Effector memory CD8-positive, alpha-beta T cell (primary cell): Measurements from ENCODE around the gene SPINT2.

ENCODE experiments used
- ATAC-seq: fragments of 150-1000 bp; cut with Tn5 transposase; replicated peaks from 2 replicates; pipeline ENCODE4 v1.10.0; 2021; ENCODE audit warnings: mild to moderate bottlenecking, moderate library complexity
- DNase-seq, 3 experiments: peaks; one replicate each; pipeline ENCODE4 v3.0.0; 2021
- H3K27ac Mint-ChIP-seq, 2 donors: one replicate each; pipeline ENCODE4 v1.8.0; 2022; ENCODE audit warnings: mild to moderate bottlenecking in 2 of 2, mixed read lengths in 2 of 2, moderate library complexity in 2 of 2
- H3K27me3 Mint-ChIP-seq, 2 donors: one replicate each; pipeline ENCODE4 v1.8.0; 2022; ENCODE audit warnings: mixed read lengths in 2 of 2
- H3K36me3 Mint-ChIP-seq: one replicate; pipeline ENCODE4 v1.8.0; 2022; ENCODE audit warnings: mild to moderate bottlenecking, moderate library complexity, mixed read lengths; ENCODE audit not compliant: insufficient read depth
- H3K4me1 Mint-ChIP-seq, 2 donors: one replicate each; pipeline ENCODE4 v1.8.0; 2022; ENCODE audit warnings: low read depth in 2 of 2, mixed read lengths in 2 of 2
- H3K4me3 Mint-ChIP-seq, 2 donors: one replicate each; pipeline ENCODE4 v1.8.0; 2022; ENCODE audit warnings: mild to moderate bottlenecking in 2 of 2, mixed read lengths in 2 of 2, moderate library complexity in 2 of 2
- H3K9me3 Mint-ChIP-seq, 2 donors: one replicate each; pipeline ENCODE4 v1.8.0; 2022; ENCODE audit warnings: mixed read lengths in 2 of 2

The SPINT2 gene

DNA sequence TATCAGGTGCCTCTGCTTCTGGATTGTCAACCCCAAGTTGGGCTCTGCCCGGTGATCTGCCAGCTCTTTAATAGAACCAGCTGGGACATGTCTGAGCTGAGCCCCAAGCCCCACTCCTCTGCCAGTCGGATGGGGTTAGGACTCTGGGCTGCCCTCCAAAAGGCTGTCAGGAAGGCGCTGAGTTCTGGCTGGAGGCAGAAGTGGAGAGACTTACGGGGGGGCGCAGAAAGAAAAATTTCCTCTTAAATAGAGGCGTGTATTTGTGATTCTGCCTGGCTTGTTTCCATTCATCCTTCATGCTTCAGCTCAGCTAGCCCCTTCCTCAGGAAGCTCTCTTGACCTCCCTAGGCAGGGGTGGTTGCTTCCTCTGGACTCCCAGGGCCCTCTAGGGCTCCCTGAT is 54.3 kb downstream of the SPINT2 start:
- Mint-ChIP-seq H3K36me3 (peaks cover 15% of the 10 kb centered on the region), H3K27ac (peak overlapping the region in 1 of 2 donors; percentile 31), H3K9me3 (no peaks in the 10 kb centered on the region), H3K27me3 (no peaks in the 10 kb centered on the region), H3K4me3 (peak overlapping the region in 1 of 2 donors; percentile 92), H3K4me1 (peaks cover 37 to 40% of the 10 kb centered on the region in 2 donors)
- DNase-seq (no peak), ATAC-seq (no peak)

DNA sequence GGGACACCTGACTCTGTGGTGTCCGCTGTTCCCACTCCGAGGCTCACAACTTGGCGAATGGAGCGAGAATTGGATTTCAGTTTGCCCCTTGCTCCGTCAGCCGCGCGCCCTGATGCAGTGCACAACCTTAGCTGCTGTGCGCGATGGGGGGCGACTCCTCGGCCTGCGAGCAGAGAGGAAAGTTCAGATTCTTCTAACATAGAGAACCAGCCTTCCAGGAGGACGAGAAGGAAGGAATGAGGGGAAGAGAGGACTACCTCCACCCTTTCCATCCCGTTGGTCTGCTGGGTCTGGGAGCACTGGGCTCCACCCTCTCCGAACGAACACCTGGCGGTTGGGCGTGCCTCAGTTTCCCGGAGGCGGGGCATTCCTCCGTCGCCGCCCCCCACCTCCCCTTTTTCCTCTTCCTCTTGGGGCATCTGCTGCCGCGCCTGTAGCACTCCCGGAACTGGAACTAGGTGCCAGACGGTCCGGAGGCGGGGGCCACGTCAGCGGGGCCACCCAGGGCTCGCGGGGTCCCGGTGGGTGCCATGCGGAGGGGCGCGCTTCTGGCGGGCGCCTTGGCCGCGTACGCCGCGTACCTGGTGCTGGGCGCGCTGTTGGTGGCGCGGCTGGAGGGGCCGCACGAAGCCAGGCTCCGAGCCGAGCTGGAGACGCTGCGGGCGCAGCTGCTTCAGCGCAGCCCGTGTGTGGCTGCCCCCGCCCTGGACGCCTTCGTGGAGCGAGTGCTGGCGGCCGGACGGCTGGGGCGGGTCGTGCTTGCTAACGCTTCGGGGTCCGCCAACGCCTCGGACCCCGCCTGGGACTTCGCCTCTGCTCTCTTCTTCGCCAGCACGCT is 55.3 kb downstream of the SPINT2 start, which contains the start of gene KCNK6:
TSS of gene KCNK6 (plus strand) at position 425 of the 838 bp plus-strand sequence. CDS start at position 531, 106 bp downstream.
- Mint-ChIP-seq H3K4me1 (peaks cover 35 to 39% of the 10 kb centered on the region in 2 donors), H3K27me3 (no peaks in the 10 kb centered on the region), H3K36me3 (peaks cover 15% of the 10 kb centered on the region), H3K9me3 (no peaks in the 10 kb centered on the region), H3K4me3 (peak within 1 kb of the TSS; percentile 85 to 92), H3K27ac (peak within 1 kb of the TSS; percentile 70 to 78)
- ATAC-seq: peak; percentile 2
- DNase-seq: peak; percentile 13 to 31 (median 27)

- Mint-ChIP-seq H3K4me1 (peaks cover 35 to 36% of the 10 kb centered on the region in 2 donors), H3K27ac (peak overlapping the region; percentile 70 to 78), H3K9me3 (no peaks in the 10 kb centered on the region), H3K36me3 (peaks cover 16% of the 10 kb centered on the region), H3K4me3 (peak overlapping the region; percentile 85 to 92), H3K27me3 (no peaks in the 10 kb centered on the region)
- no peak for DNase-seq
- no peak for ATAC-seq
Observed at GRCh38 chr19:38320969-38321339, 56.6 kb downstream of the SPINT2 start.

DNA sequence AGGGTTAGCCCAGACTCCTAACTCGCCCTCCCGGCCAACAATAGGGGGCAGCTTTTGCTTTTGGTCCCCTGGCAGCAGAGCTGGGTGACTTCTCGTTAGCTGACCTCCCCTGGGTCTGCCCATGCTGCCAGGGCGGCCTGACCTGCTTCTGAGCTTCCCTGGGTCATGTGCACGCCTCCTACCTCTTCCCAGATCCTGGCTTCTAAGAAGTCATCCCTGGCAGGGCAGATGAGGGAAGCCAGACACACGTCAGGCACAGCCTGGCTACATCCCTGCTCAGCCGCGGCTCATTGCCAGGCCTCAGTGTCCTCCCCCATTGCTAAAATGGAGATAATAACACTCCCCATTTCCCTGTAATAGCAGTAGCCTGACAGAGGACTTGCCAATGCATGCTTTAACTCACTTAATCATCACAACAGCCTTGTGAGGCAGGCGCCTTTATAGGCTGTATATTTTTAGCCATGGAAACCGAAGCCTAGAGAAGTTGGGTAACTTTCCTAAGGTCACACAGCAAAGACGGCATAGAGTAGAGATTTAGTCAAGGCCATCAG is 57.3 kb downstream of the SPINT2 start:
- Mint-ChIP-seq H3K27ac (peak overlapping the region in 1 of 2 donors; percentile 4), H3K36me3 (peaks cover 14% of the 10 kb centered on the region), H3K4me1 (peaks cover 34% of the 10 kb centered on the region in 2 donors), H3K27me3 (no peaks in the 10 kb centered on the region), H3K4me3 (peak overlapping the region; percentile 85 to 92), H3K9me3 (no peaks in the 10 kb centered on the region)
- DNase-seq (no peak), ATAC-seq (no peak)

DNA sequence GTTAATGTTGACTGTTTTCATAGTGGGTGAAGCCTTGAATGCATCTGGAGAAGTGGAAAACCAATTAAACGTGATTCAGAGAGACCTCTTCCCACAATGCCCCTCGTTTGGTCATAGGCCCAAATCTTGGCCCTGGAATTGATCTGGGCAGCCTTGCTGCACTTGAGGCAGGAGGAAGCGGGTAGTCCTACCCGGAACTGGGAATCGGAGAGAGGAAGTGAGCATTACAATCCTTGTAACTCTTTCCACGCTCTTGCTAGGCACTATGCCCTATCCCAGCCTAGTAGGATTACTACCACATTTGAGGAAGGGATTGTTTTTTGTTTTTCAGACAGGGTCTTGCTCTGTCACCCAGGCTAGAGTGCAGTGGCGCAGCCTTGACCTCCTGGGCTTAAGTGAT is 58.9 kb downstream of the SPINT2 start:
- Mint-ChIP-seq H3K9me3 (no peaks in the 10 kb centered on the region), H3K4me1 (peaks cover 25 to 26% of the 10 kb centered on the region in 2 donors), H3K36me3 (peaks cover 14% of the 10 kb centered on the region), H3K27me3 (no peaks in the 10 kb centered on the region), H3K27ac (no peak overlapping the region), H3K4me3 (no peak overlapping the region)
- DNase-seq: no peak
- ATAC-seq: no peak

- Mint-ChIP-seq H3K36me3 (peaks cover 14% of the 10 kb centered on the region), H3K9me3 (no peaks in the 10 kb centered on the region), H3K27me3 (no peaks in the 10 kb centered on the region), H3K27ac (no peak overlapping the region), H3K4me3 (no peak overlapping the region), H3K4me1 (peaks cover 19 to 22% of the 10 kb centered on the region in 2 donors)
- DNase-seq: no peak
- no peak for ATAC-seq
Observed at GRCh38 chr19:38324431-38324830, 60.1 kb downstream of the SPINT2 start.

DNA sequence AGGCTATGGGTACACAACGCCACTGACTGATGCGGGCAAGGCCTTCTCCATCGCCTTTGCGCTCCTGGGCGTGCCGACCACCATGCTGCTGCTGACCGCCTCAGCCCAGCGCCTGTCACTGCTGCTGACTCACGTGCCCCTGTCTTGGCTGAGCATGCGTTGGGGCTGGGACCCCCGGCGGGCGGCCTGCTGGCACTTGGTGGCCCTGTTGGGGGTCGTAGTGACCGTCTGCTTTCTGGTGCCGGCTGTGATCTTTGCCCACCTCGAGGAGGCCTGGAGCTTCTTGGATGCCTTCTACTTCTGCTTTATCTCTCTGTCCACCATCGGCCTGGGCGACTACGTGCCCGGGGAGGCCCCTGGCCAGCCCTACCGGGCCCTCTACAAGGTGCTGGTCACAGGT is 62.2 kb downstream of the SPINT2 start:
- Mint-ChIP-seq H3K36me3 (peaks cover 12% of the 10 kb centered on the region), H3K4me1 (peaks cover 1 to 6% of the 10 kb centered on the region in 2 donors), H3K27ac (no peak overlapping the region), H3K9me3 (no peaks in the 10 kb centered on the region), H3K4me3 (no peak overlapping the region), H3K27me3 (no peaks in the 10 kb centered on the region)
- no peak for DNase-seq
- ATAC-seq: no peak

- Mint-ChIP-seq H3K27ac (no peak overlapping the region), H3K9me3 (no peaks in the 10 kb centered on the region), H3K27me3 (no peaks in the 10 kb centered on the region), H3K4me3 (no peak overlapping the region), H3K36me3 (peaks cover 10% of the 10 kb centered on the region), H3K4me1 (no peaks in the 10 kb centered on the region)
- DNase-seq (no peak), ATAC-seq (no peak)
Observed at GRCh38 chr19:38329651-38330050, 65.3 kb downstream of the SPINT2 start.

DNA sequence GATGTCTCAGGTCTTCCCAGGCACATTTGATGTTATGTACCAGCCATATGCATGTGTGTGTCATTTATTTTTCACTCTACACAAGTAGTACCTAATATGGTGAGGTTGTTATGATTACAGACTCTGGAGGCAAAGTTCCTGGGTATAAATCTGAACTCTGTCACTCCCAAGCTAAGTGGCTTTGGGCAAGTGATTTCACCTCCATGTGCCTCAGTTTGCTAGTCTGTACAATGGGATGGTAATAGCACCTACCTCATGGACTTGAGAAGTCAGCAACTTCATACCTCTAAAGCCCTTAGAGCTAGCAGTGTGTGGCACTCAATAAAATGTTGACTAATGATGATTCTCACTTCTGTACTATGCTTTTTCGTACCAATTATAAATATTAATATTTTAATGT is 67.4 kb downstream of the SPINT2 start:
- Mint-ChIP-seq H3K4me3 (no peak overlapping the region), H3K27ac (no peak overlapping the region), H3K4me1 (peaks cover 4 to 9% of the 10 kb centered on the region in 2 donors), H3K27me3 (no peaks in the 10 kb centered on the region), H3K9me3 (no peaks in the 10 kb centered on the region), H3K36me3 (peaks cover 9% of the 10 kb centered on the region)
- ATAC-seq: no peak
- no peak for DNase-seq

DNA sequence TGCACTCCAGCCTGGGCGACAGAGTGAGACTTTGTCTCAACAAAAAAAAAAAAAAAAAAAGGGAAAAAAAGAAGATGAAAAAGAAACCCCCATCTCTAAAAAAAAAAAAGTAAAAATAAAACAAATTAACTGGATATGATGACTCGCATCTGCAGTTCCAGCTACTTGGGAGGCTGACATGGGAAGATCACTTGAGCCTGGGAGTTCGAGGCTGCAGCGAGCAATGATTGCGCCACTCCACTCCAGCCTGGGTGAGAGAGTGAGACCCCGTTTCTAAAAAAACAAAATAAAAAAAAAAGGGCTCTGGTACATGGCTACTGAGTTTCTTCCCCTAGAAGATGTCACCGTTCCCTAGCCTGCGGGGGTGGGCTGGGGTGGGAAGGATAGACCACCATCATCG is 68.9 kb downstream of the SPINT2 start:
- H3K9me3 Mint-ChIP-seq: no peaks in the 10 kb centered on the region
- no peak for ATAC-seq
- peaks cover 17% of the 10 kb centered on the region for H3K36me3 Mint-ChIP-seq
- H3K4me1 Mint-ChIP-seq: peaks cover 11 to 14% of the 10 kb centered on the region in 2 donors
- DNase-seq: no peak
- H3K27me3 Mint-ChIP-seq: no peaks in the 10 kb centered on the region
- H3K4me3 Mint-ChIP-seq: no peak overlapping the region
- H3K27ac Mint-ChIP-seq: no peak overlapping the region

DNA sequence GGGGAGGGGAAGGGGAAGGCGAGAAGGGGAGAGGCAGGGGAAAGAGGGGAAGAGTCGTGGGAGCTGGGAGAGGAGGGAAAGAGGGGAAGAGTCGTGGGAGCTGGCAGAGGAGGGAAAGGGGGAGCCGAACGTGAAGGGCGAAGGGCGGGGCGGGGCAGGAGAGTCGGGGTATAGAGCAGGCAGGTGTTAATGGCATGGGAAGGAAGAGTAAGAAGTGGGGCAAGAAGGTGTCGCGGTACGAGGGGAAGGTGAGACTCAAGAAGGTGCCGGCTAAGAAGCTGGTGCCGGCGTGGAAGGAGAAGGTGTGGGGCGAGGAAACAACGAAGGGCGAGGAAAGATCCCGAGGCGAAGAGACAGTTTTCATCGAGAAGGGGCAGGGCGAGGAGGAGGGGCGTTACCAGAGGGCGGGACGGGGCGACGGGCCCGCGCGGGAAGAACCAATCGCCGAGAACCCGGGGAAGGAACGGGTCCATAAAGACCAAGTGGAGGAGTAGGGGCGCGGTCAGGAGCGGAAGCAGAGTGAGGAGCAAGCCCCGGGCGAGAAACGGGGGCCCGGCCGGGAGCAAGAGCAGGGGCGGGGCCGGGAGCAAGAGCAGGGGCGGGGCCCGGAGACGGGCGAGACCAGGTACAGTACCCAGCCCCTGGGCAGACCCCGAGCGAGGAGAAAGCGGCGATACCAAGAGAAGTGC is 71.7 kb downstream of the SPINT2 start:
- DNase-seq: peak; percentile 92 to 95 (median 92)
- Mint-ChIP-seq H3K9me3 (no peaks in the 10 kb centered on the region), H3K27ac (peak overlapping the region; percentile 87 to 96), H3K4me3 (peak overlapping the region; percentile 91 to 92), H3K4me1 (peaks cover 16 to 18% of the 10 kb centered on the region in 2 donors), H3K36me3 (peaks cover 17% of the 10 kb centered on the region), H3K27me3 (no peaks in the 10 kb centered on the region)
- ATAC-seq: peak; percentile 69

DNA sequence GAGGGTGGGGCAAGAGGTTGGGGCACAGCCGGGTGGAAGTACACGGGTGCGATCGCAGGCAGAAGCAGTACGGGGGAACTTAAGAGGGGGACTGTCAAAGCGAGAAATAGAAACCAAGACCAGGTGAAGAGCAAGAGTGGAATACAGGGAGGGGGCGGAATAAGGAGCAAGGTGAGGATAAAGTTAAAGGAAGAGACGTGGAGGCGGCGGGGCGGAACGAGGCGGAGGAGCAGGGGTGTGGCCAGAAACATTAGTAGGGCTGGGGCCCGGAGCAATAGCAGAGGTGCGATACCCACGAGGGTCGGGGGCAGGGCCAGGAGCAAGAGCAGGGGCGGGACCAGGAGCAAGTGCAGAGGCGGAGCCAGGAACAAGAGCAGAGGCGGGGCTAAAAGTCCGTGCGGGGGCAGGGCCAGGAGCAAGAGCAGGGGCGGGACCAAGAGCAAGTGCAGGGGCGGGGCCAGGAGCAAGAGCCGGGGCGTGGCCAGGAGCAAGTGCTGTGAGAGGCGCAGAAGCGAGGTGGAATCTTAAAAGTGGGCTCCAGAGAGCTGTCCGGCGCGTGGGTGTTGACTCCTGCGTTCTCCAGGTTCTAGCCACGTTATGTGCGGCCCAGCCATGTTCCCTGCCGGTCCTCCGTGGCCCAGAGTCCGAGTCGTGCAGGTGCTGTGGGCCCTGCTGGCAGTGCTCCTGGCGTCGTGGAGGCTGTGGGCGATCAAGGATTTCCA is 72.4 kb downstream of the SPINT2 start:
- peak overlapping the region; percentile 91 to 92 for H3K4me3 Mint-ChIP-seq
- peak; percentile 61 for ATAC-seq
- no peaks in the 10 kb centered on the region for H3K9me3 Mint-ChIP-seq
- no peaks in the 10 kb centered on the region for H3K27me3 Mint-ChIP-seq
- peaks cover 18 to 20% of the 10 kb centered on the region in 2 donors for H3K4me1 Mint-ChIP-seq
- DNase-seq: peak; percentile 95 to 96 (median 95)
- H3K36me3 Mint-ChIP-seq: peaks cover 20% of the 10 kb centered on the region
- H3K27ac Mint-ChIP-seq: peak overlapping the region; percentile 87 to 96

DNA sequence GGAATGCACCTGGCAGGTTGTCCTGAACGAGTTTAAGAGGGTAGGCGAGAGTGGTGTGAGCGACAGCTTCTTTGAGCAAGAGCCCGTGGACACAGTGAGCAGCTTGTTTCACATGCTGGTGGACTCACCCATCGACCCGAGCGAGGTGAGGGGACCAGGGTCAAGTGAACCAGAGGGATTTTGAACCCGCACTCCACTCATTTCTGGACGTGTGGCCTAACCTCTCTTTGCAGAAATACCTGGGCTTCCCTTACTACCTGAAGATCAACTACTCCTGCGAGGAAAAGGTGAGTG is 72.9 kb downstream of the SPINT2 start:
- Mint-ChIP-seq H3K27ac (peak overlapping the region; percentile 87 to 96), H3K4me3 (peak overlapping the region; percentile 91 to 92), H3K9me3 (no peaks in the 10 kb centered on the region), H3K36me3 (peaks cover 20% of the 10 kb centered on the region), H3K27me3 (no peaks in the 10 kb centered on the region), H3K4me1 (peaks cover 18 to 20% of the 10 kb centered on the region in 2 donors)
- no peak for ATAC-seq
- no peak for DNase-seq
